ENCODE results near the gene JADE1. TPM values are rescaled to one million over a fixed set of nuclear protein-coding genes. Genes with fewer than 3 reads are reported as not detected.

Gene JADE1
- total RNA-seq, 1 experiment from 2014 or later, result 30.2 TPM

DNA sequence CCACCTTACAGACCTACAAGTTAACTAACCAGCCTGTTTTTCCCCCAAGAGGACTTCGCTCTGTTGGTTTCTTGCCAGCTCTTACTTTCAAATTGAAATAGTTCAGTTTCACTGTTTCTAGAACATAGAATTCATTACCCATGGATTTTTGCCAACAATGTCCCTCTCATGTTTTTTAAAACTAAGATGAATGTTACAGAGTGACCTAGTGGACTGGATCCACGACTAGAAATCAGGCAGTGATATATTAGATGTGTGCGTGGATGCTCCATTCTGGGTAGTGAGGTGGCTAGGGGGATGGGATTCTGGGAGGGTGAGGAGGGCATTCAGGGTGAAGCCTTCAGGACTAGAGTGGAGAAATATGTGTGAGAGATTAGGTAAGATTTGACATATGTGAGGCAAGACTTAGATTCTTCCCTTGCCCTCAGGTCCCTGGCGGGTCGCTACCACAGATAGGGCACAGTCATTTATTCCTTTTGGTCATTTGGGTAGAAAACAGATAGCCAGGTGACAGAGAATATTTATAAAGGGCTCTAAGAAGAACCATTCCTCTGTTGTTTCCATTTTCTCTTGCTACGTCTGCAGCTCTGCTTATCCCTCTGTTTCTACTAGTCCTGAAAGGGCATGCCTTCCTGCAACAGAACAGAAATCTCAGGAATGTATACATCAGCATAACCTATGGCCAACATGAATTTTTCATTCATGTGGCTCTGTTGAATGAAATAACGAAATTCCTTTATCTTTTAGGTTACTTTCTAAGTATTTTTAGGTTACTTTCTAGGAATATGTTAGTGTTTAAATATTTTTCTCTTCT lies 15.4 kb upstream of the JADE1 start:
- TF ChIP-seq CTCF (IDR thresholded peaks at IDR 0.05; ENCODE audit: insufficient read depth in 1 of 2, low read depth in 1 of 2, low read length in 1 of 2, severe bottlenecking in 1 of 2, unreplicated experiment in 1 of 2), result no peak
- peak in 1 of 2 experiments; percentile 24 for DNase-seq
- no peaks in the 10 kb centered on the region for H3K9me3 Mint-ChIP-seq (ENCODE audit: unreplicated experiment)
- POLR2A ChIA-PET, result no interaction called here
- intact Hi-C loops (cut with micrococcal nuclease; ENCODE audit: unreplicated experiment), result no loop called here
- no TSS peak for BruUV-seq (replicated peaks)
- no peak overlapping the region for H3K4me3 Mint-ChIP-seq (ENCODE audit: unreplicated experiment)
- CTCF ChIA-PET, result no interaction called here
- peak overlapping the region; percentile 72 for H3K27ac Mint-ChIP-seq (ENCODE audit: unreplicated experiment)
- Histone ChIP-seq H3K36me3 (ENCODE audit: control insufficient read depth, insufficient read depth, low read length) (no peaks in the 10 kb centered on the region), H3K27me3 (replicated peaks; ENCODE audit: control insufficient read depth, insufficient read depth, low read length) (no peaks in the 10 kb centered on the region), H3K9me3 (no peaks in the 10 kb centered on the region), H3K4me3 (ENCODE audit: low read depth, low read length) (no peak overlapping the region), H3K4me1 (peaks cover 7% of the 10 kb centered on the region)
- no peaks in the 10 kb centered on the region for H3K36me3 Mint-ChIP-seq (ENCODE audit: insufficient read depth, unreplicated experiment)
- no peaks in the 10 kb centered on the region for H3K27me3 Mint-ChIP-seq (ENCODE audit: insufficient read depth, unreplicated experiment)
- H3K4me1 Mint-ChIP-seq (ENCODE audit: low read depth, unreplicated experiment), result peaks cover 7% of the 10 kb centered on the region

- CTCF ChIA-PET, result no interaction called here
- no TSS peak for BruUV-seq (replicated peaks)
- Mint-ChIP-seq H3K27me3 (ENCODE audit: insufficient read depth, unreplicated experiment) (no peaks in the 10 kb centered on the region), H3K27ac (ENCODE audit: unreplicated experiment) (no peak overlapping the region), H3K4me3 (ENCODE audit: unreplicated experiment) (no peak overlapping the region), H3K4me1 (ENCODE audit: low read depth, unreplicated experiment) (peaks cover 7% of the 10 kb centered on the region), H3K36me3 (ENCODE audit: insufficient read depth, unreplicated experiment) (no peaks in the 10 kb centered on the region), H3K9me3 (ENCODE audit: unreplicated experiment) (no peaks in the 10 kb centered on the region)
- no peaks in the 10 kb centered on the region for H3K27me3 ChIP-seq (replicated peaks; ENCODE audit: control insufficient read depth, insufficient read depth, low read length)
- DNase-seq, result no peak
- no peak overlapping the region for H3K4me3 ChIP-seq (ENCODE audit: low read depth, low read length)
- intact Hi-C loops (cut with micrococcal nuclease; ENCODE audit: unreplicated experiment), result no loop called here
- peaks cover 27% of the 10 kb centered on the region for H3K4me1 ChIP-seq
- no peaks in the 10 kb centered on the region for H3K36me3 ChIP-seq (ENCODE audit: control insufficient read depth, insufficient read depth, low read length)
- TF ChIP-seq CTCF (IDR thresholded peaks at IDR 0.05; ENCODE audit: insufficient read depth in 1 of 2, low read depth in 1 of 2, low read length in 1 of 2, severe bottlenecking in 1 of 2, unreplicated experiment in 1 of 2), result no peak
- H3K9me3 ChIP-seq, result no peaks in the 10 kb centered on the region
- POLR2A ChIA-PET, result no interaction called here
These were observed 12.6 kb upstream of the JADE1 start for GRCh38 chr4:128796934-128797333.

GRCh38 chr4:128800284-128800683 lies 9.2 kb upstream of the JADE1 start:
- TF ChIP-seq CTCF (IDR thresholded peaks at IDR 0.05; ENCODE audit: insufficient read depth in 1 of 2, low read depth in 1 of 2, low read length in 1 of 2, severe bottlenecking in 1 of 2, unreplicated experiment in 1 of 2), result no peak
- H3K27me3 Mint-ChIP-seq (ENCODE audit: insufficient read depth, unreplicated experiment), result no peaks in the 10 kb centered on the region
- H3K36me3 Mint-ChIP-seq (ENCODE audit: insufficient read depth, unreplicated experiment), result no peaks in the 10 kb centered on the region
- Histone ChIP-seq H3K36me3 (ENCODE audit: control insufficient read depth, insufficient read depth, low read length) (no peaks in the 10 kb centered on the region), H3K4me3 (ENCODE audit: low read depth, low read length) (no peak overlapping the region), H3K4me1 (peaks cover 37% of the 10 kb centered on the region), H3K9me3 (no peaks in the 10 kb centered on the region), H3K27me3 (replicated peaks; ENCODE audit: control insufficient read depth, insufficient read depth, low read length) (no peaks in the 10 kb centered on the region)
- ChIA-PET CTCF (no interaction called here), POLR2A (no interaction called here)
- H3K4me3 Mint-ChIP-seq (ENCODE audit: unreplicated experiment), result no peak overlapping the region
- peaks cover 16% of the 10 kb centered on the region for H3K4me1 Mint-ChIP-seq (ENCODE audit: low read depth, unreplicated experiment)
- no TSS peak for BruUV-seq (replicated peaks)
- H3K9me3 Mint-ChIP-seq (ENCODE audit: unreplicated experiment), result no peaks in the 10 kb centered on the region
- intact Hi-C loops (cut with micrococcal nuclease; ENCODE audit: unreplicated experiment), result no loop called here
- no peak for DNase-seq
- H3K27ac Mint-ChIP-seq (ENCODE audit: unreplicated experiment), result no peak overlapping the region
